Endothelial cell of umbilical vein (primary cell): ENCODE results near the gene EEF2K. TPM values are rescaled to one million over a fixed set of nuclear protein-coding genes. Genes with fewer than 3 reads are reported as not detected.

Experiments used
- BruUV-seq: library from RNA; stranded (reverse); fragments of 400-500 nt; replicated peaks from 2 replicates; lab custom pipeline; 2021; lab: Mats Ljungman, UMichigan
- CTCF ChIA-PET: fragments of 300-600, 350-600 bp; sonication (Branson Sonifier 250); formaldehyde crosslinking; loops from one replicate; lab custom pipeline; 2021; ENCODE audit warnings: antibody characterized with exemption, inconsistent platforms; lab: Charles Lee
- POLR2A ChIA-PET: fragments of 300-600, 350-600 bp; sonication (Branson Sonifier 250); formaldehyde crosslinking; loops from one replicate; lab custom pipeline; 2021; ENCODE audit warnings: antibody characterized with exemption, inconsistent platforms; lab: Charles Lee
- DNase-seq: peaks from one replicate; pipeline ENCODE4 v3.0.0-alpha.2; 2011; ENCODE audit warnings: low read depth, low spot score
- FAIRE-seq: peaks from 2 replicates; lab custom pipeline; 2011; peaks lifted over from hg19 to GRCh38; lab: Jason Lieb, UNC
- H2AFZ ChIP-seq: 2 replicates; pipeline ENCODE4 v1.6.0; 2012; ENCODE audit warnings: low read depth, low read length, control low read depth, inconsistent platforms
- H3K27ac ChIP-seq: 2 replicates; pipeline ENCODE4 v1.5.1; 2011; ENCODE audit warnings: low read depth, mild to moderate bottlenecking, control low read depth, low read length, moderate library complexity; ENCODE audit not compliant: insufficient read depth
- H3K27me3 ChIP-seq, 2 experiments: 2 replicates each; pipeline versions ENCODE4 v1.6.0 to v1.6.1; 2011; ENCODE audit warnings: low read length in 2 of 2, mixed read lengths in 1 of 2; ENCODE audit not compliant: control insufficient read depth in 2 of 2, insufficient read depth in 2 of 2
- H3K36me3 ChIP-seq, 2 experiments: 2 replicates in 1 of 2; 3 replicates in 1 of 2; pipeline ENCODE4 v1.5.1; 2011; ENCODE audit warnings: low read length in 2 of 2, mild to moderate bottlenecking in 1 of 2, moderate library complexity in 1 of 2; ENCODE audit not compliant: control insufficient read depth in 2 of 2, insufficient read depth in 2 of 2; ENCODE audit errors: extremely low read depth in 1 of 2
- H3K4me1 ChIP-seq: 3 replicates; pipeline ENCODE4 v1.5.1; 2011; ENCODE audit warnings: mild to moderate bottlenecking, low read length; ENCODE audit not compliant: control insufficient read depth, insufficient read depth; ENCODE audit errors: extremely low read depth
- H3K4me2 ChIP-seq: 2 replicates; pipeline ENCODE4 v1.6.1; 2011; ENCODE audit warnings: low read length, control low read depth, mixed read lengths; ENCODE audit not compliant: insufficient read depth
- H3K4me3 ChIP-seq, 3 experiments: fragments of 200-600 bp in 1 of 3; sonication (generic), shearing (Covaris generic) in 1 of 3; replicated peaks in 1 of 3; 2 replicates each; pipeline ENCODE4 v1.5.1; 2011 to 2016; ENCODE audit warnings: control low read depth in 3 of 3, low read length in 3 of 3, mild to moderate bottlenecking in 2 of 3, inconsistent platforms in 1 of 3, low read depth in 1 of 3, moderate library complexity in 1 of 3; ENCODE audit not compliant: insufficient read depth in 1 of 3
- H3K79me2 ChIP-seq: 2 replicates; pipeline ENCODE4 v1.6.0; 2012; ENCODE audit warnings: low read length, inconsistent platforms; ENCODE audit not compliant: control insufficient read depth, insufficient read depth
- H3K9ac ChIP-seq: replicated peaks from 2 replicates; pipeline ENCODE3; 2011; ENCODE audit warnings: low read length, control low read depth; ENCODE audit not compliant: insufficient read depth; ENCODE audit errors: extremely low read depth
- H3K9me1 ChIP-seq: replicated peaks from 3 replicates; pipeline ENCODE4 v1.6.0; 2011; ENCODE audit warnings: mild to moderate bottlenecking, low read length; ENCODE audit not compliant: control insufficient read depth, insufficient read depth; ENCODE audit errors: extremely low read depth
- H3K9me3 ChIP-seq: replicated peaks from 2 replicates; pipeline ENCODE4 v1.5.1; 2012; ENCODE audit warnings: low read length, inconsistent platforms; ENCODE audit not compliant: control insufficient read depth, insufficient read depth
- H4K20me1 ChIP-seq: replicated peaks from 2 replicates; pipeline ENCODE3; 2011; ENCODE audit warnings: mild to moderate bottlenecking, low read length; ENCODE audit not compliant: control insufficient read depth, insufficient read depth; ENCODE audit errors: extremely low read depth
- EZH2 ChIP-seq: IDR thresholded peaks from 2 replicates; pipeline ENCODE4 v1.6.1; 2012; ENCODE audit warnings: borderline replicate concordance, low read depth, mild to moderate bottlenecking, moderate library complexity, low read length, inconsistent platforms; ENCODE audit not compliant: severe bottlenecking
- FOS ChIP-seq: IDR thresholded peaks from 2 replicates; pipeline ENCODE4 v1.6.1; 2011; ENCODE audit warnings: mild to moderate bottlenecking, low read length, moderate library complexity, borderline replicate concordance; ENCODE audit not compliant: insufficient read depth
- GATA2 ChIP-seq: IDR thresholded peaks from 2 replicates; pipeline ENCODE4 v1.7.0; 2011; ENCODE audit warnings: low read depth, mild to moderate bottlenecking, moderate library complexity, mixed read lengths, low read length; ENCODE audit not compliant: insufficient read length, insufficient read depth
- JUN ChIP-seq: IDR thresholded peaks from 2 replicates; pipeline ENCODE4 v1.6.1; 2011; ENCODE audit warnings: borderline replicate concordance, low read depth; ENCODE audit not compliant: insufficient read length, insufficient read depth
- MAX ChIP-seq: IDR thresholded peaks from 2 replicates; pipeline ENCODE4 v1.6.1; 2011; ENCODE audit not compliant: insufficient read depth, insufficient read length
- MYC ChIP-seq: IDR thresholded peaks from one replicate; pipeline ENCODE4 v1.6.1; 2011; ENCODE audit warnings: mild to moderate bottlenecking, low read depth, low read length
- POLR2A ChIP-seq: IDR thresholded peaks from 2 replicates; pipeline ENCODE4 v1.6.1; 2012; ENCODE audit warnings: low read depth, mild to moderate bottlenecking, control low read depth, low read length
- POLR2AphosphoS5 ChIP-seq: IDR thresholded peaks from 2 replicates; pipeline ENCODE4 v1.6.1; 2012; ENCODE audit warnings: low read depth, mild to moderate bottlenecking, control low read depth, low read length, moderate library complexity; ENCODE audit not compliant: insufficient read depth
- dilution Hi-C: fragments of 300-500 bp; cut with MboI; formaldehyde crosslinking; loops from one replicate; pipeline ENCODE4 v1.15.0; 2019; ENCODE audit warnings: low sequenced_read_pairs; ENCODE audit not compliant: extremely low pct_ligation_motif_present
- intact Hi-C: fragments of 100-400 bp; cut with micrococcal nuclease; formaldehyde crosslinking; loops from one replicate; pipeline ENCODE4 v1.10.0; 2022
- polyA plus RNA-seq, 4 experiments: library from polyadenylated mRNA; depleted of rRNA in 3 of 4; stranded (reverse) in 3 of 4; unstranded in 1 of 4; fragments of >200 nt; gene quantifications; 2 replicates each; pipeline versions ENCODE4 v1.2.1 to v1.2.3, GENCODE V29; 2011 to 2012; ENCODE audit warnings: missing spikeins in 1 of 4
- total RNA-seq: library from RNA; stranded (reverse); gene quantifications from 2 replicates; pipeline ENCODE4 v1.2.3, GENCODE V29; 2021
- TF ChIP-seq, protein P1 (sequence below), 2 donors: IDR thresholded peaks; 1 replicate in 1 of 2; 2 replicates in 1 of 2; pipeline ENCODE4 v1.5.1; 2011; ENCODE audit warnings: low read length in 2 of 2, mild to moderate bottlenecking in 2 of 2, moderate library complexity in 2 of 2, control low read depth in 1 of 2, inconsistent platforms in 1 of 2, low read depth in 1 of 2; ENCODE audit not compliant: insufficient read depth in 1 of 2; ENCODE audit errors: extremely low read depth in 1 of 2

EEF2K gene
- total and polyA plus RNA-seq, 2 donors (not counting 3 experiments of a cell fraction or from before 2014, with no cell fraction given) = 16.0 to 48.6 TPM

DNA sequence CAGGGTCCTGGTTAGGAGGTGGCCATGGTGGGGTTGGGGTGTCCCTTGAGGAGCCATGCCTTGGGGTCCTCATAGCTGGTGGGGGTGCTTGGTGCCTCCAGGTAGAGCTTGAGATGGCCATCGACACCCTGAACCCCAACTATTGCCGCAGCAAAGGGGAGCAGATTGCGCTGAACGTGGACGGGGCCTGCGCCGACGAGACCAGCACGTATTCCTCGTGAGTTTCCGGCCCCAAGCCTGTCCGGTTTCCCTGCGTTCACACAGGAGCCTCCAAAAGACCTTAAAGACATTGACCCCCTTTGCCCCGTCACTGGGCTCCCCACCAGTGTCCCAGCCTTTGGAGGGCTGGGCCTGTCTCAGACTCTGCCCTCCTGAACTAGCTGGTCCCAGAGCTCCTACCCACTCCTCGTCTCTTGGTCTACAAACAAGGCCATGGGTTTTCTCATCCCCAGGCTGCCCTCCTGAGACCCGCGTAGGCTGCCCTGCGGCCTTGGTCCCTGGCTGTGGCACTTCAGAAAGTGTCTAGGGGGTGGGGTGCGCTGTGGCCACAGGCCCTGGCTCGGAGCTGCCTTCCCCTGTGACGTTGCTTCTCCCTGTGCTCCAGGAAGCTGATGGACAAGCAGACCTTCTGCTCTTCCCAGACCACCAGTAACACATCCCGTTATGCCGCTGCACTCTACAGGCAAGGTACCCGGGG, 102.9 kb downstream of the EEF2K start:
- no peaks in the 10 kb centered on the region for H3K4me1 ChIP-seq
- H2AFZ ChIP-seq = no peak overlapping the region
- no peaks in the 10 kb centered on the region for H3K27me3 ChIP-seq
- no peak overlapping the region for H3K4me3 ChIP-seq
- peaks cover 4 to 47% of the 10 kb centered on the region in 2 experiments for H3K36me3 ChIP-seq
- H4K20me1 ChIP-seq = no peaks in the 10 kb centered on the region
- no peaks in the 10 kb centered on the region for H3K9me1 ChIP-seq
- H3K4me2 ChIP-seq = no peak overlapping the region
- H3K9ac ChIP-seq = no peak overlapping the region
- no peak for TF ChIP-seq POLR2AphosphoS5
- TF ChIP-seq JUN = no peak
- TF ChIP-seq, protein P1, sequence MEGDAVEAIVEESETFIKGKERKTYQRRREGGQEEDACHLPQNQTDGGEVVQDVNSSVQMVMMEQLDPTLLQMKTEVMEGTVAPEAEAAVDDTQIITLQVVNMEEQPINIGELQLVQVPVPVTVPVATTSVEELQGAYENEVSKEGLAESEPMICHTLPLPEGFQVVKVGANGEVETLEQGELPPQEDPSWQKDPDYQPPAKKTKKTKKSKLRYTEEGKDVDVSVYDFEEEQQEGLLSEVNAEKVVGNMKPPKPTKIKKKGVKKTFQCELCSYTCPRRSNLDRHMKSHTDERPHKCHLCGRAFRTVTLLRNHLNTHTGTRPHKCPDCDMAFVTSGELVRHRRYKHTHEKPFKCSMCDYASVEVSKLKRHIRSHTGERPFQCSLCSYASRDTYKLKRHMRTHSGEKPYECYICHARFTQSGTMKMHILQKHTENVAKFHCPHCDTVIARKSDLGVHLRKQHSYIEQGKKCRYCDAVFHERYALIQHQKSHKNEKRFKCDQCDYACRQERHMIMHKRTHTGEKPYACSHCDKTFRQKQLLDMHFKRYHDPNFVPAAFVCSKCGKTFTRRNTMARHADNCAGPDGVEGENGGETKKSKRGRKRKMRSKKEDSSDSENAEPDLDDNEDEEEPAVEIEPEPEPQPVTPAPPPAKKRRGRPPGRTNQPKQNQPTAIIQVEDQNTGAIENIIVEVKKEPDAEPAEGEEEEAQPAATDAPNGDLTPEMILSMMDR (IDR thresholded peaks at IDR 0.05; ENCODE audit: extremely low read depth in 1 of 2, insufficient read depth in 1 of 2, low read depth in 1 of 2, low read length in 2 of 2) = no peak
- no peak for TF ChIP-seq GATA2
- no peak for TF ChIP-seq POLR2A
- TF ChIP-seq MYC = no peak
- no peak for TF ChIP-seq MAX
- TF ChIP-seq EZH2 = no peak
- no peak for TF ChIP-seq FOS
- no peaks in the 10 kb centered on the region for H3K9me3 ChIP-seq
- no TSS peak for BruUV-seq
- FAIRE-seq (no peak), DNase-seq (no peak)
- H3K27ac ChIP-seq = no peak overlapping the region
- ChIA-PET POLR2A (no interaction called here), CTCF (interaction anchor here (2.0 kb wide), 1 partner anchor 9 kb away, joined by 10 read pairs; no protein-coding TSS in a partner anchor)
- intact Hi-C loops = no loop called here
- H3K79me2 ChIP-seq = no peaks in the 10 kb centered on the region
- dilution Hi-C loops = no loop called here
